ENCODE measurements around the gene USP33.
"Not testable (repeated sequence)": the region's sequence is repeated elsewhere in the genome, so short reads cannot be mapped to it uniquely, and the experiment has no call there.

The USP33 gene

DNA sequence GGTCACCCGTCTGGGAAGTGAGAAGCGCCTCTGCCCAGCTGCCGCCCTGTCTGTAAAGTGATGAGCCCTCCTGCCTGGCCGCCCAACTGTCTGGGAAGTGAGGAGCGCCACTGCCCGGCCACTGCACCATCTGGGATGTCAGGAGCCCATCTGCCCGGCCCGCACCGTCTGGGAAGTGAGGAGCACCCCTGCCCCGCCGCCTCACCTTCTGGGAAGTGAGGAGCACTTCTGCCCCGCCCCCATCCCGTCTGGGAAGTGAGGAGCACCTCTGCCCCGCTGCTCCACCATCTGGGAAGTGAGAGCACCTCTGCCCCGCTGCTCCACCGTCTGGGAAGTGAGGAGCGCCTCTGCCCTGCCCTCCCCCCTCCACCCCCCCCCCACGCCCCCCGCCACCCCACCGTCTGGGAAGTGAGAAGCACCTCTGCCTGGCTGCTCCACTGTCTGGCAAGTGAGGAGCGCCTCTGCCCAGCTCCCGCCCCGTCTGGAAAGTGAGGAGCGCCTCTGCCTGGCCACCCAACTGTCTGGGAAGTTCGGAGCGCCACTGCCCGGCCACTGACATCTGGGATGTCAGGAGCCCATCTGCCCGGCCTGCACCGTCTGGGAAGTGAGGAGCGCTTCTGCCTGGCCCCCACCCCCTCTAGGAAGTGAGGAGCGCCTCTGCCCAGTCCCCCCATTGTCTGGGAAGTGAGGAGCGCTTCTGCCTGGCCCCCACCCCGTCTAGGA, 72.7 kb downstream of the USP33 start:
- CTCF ChIA-PET: interaction anchor here (1.1 to 1.5 kb wide), 4 partner anchors 8 to 213 kb away, joined by 3 to 4 read pairs (median 3); no protein-coding TSS in a partner anchor
- DNase-seq (ENCODE audit: low read depth, low spot score): no peak
- H3K4me3 ChIP-seq (ENCODE audit: low read depth, low read length): no peak overlapping the region
- TF ChIP-seq, protein P1, sequence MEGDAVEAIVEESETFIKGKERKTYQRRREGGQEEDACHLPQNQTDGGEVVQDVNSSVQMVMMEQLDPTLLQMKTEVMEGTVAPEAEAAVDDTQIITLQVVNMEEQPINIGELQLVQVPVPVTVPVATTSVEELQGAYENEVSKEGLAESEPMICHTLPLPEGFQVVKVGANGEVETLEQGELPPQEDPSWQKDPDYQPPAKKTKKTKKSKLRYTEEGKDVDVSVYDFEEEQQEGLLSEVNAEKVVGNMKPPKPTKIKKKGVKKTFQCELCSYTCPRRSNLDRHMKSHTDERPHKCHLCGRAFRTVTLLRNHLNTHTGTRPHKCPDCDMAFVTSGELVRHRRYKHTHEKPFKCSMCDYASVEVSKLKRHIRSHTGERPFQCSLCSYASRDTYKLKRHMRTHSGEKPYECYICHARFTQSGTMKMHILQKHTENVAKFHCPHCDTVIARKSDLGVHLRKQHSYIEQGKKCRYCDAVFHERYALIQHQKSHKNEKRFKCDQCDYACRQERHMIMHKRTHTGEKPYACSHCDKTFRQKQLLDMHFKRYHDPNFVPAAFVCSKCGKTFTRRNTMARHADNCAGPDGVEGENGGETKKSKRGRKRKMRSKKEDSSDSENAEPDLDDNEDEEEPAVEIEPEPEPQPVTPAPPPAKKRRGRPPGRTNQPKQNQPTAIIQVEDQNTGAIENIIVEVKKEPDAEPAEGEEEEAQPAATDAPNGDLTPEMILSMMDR (IDR thresholded peaks at IDR 0.05; ENCODE audit: insufficient read depth, low read length, missing control alignments): no peak
- POLR2A ChIA-PET: interaction anchor here (0.7 kb wide), 1 partner anchor 18 kb away, joined by 3 read pairs; no protein-coding TSS in a partner anchor

GRCh38 chr1:77683160-77684148, 76.2 kb downstream of the USP33 start:
- DNase-seq (ENCODE audit: low read depth, low spot score): no peak
- TF ChIP-seq, protein P1 (IDR thresholded peaks at IDR 0.05; ENCODE audit: insufficient read depth, low read length, missing control alignments): peak; percentile 80
- ChIA-PET POLR2A (interaction anchor here (0.9 to 1.3 kb wide), 2 partner anchors 144 to 464 kb away, joined by 3 read pairs; partner anchors contain the start of gene PIGK), CTCF (interaction anchor here (0.6 to 2.5 kb wide), 30 partner anchors 9 to 538 kb away, joined by 3 to 20 read pairs (median 4); partner anchors contain the start of gene DNAJB4)
- H3K4me3 ChIP-seq (ENCODE audit: low read depth, low read length): peak overlapping the region; percentile 89

DNA sequence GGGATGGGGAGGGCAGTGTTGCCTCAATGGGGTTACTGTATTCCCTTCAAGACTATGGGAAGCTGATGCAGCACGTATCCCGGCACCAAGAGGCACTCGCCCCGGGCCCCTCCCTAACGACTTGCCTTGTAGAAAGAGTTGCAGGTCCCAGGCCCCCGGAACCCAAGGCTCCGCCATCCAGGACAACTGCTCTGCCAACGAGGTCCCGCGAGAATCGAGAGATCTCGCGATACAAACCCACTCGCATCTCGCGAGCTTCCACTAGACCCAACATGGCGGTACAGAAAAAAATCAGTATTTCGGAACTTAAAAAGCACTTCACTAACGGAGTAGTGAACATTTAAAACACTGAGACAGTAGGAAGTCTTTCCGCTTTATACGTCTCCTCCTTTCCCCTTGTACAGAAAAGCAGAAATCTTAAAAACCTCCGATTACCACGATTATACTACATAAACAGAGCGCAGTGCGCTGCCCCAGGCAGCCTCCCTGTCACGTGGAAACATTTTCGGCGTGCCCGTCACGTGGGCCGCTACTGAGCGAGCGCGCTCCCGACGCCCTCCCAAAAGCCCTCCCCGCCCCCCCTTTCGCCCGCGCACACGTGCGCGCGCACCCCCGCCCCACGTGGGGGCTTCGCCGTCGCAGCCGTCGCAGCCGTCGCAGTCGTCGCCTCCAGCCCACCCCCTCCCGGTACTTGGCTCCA, 77.0 kb downstream of the USP33 start, which contains the start of gene ZZZ3:
ZZZ3 (minus strand) TSS at position 199 of the 700 bp plus-strand sequence. CDS start 49,304 bp downstream, outside the sequence.
- TF ChIP-seq, protein P1 (IDR thresholded peaks at IDR 0.05; ENCODE audit: insufficient read depth, low read length, missing control alignments): no peak
- CTCF ChIA-PET: interaction anchor here (0.8 to 2.5 kb wide), 22 partner anchors 8 to 537 kb away, joined by 3 to 20 read pairs (median 4); partner anchors contain the start of gene DNAJB4
- H3K4me3 ChIP-seq (ENCODE audit: low read depth, low read length): peak within 1 kb of the TSS; percentile 89

GRCh38 chr1:77680173-77680572, 79.5 kb downstream of the USP33 start:
- DNase-seq (ENCODE audit: low read depth, low spot score): no peak
- TF ChIP-seq, protein P1 (IDR thresholded peaks at IDR 0.05; ENCODE audit: insufficient read depth, low read length, missing control alignments): no peak
- POLR2A ChIA-PET: no interaction called here
- CTCF ChIA-PET: interaction anchor here (0.7 to 1.4 kb wide), 2 partner anchors 94 to 147 kb away, joined by 3 read pairs; no protein-coding TSS in a partner anchor
- no peak overlapping the region for H3K4me3 ChIP-seq (ENCODE audit: low read depth, low read length)

More for the DNA sequence above, 77.0 kb downstream of the USP33 start, which contains the start of gene ZZZ3:
- POLR2A ChIA-PET: interaction anchor here (0.6 to 1.3 kb wide), 3 partner anchors 9 to 1110 kb away, joined by 3 read pairs; partner anchors contain the start of gene PIGK
- DNase-seq (ENCODE audit: low read depth, low spot score): peak; percentile 63

- TF ChIP-seq, protein P1 (IDR thresholded peaks at IDR 0.05; ENCODE audit: insufficient read depth, low read length, missing control alignments): no peak
- DNase-seq (ENCODE audit: low read depth, low spot score): no peak
- CTCF ChIA-PET: no interaction called here
- H3K4me3 ChIP-seq (ENCODE audit: low read depth, low read length): no peak overlapping the region
- POLR2A ChIA-PET: no interaction called here
Measured at GRCh38 chr1:77678660-77679610, 80.7 kb downstream of the USP33 start.

- CTCF ChIA-PET: interaction anchor here (1.8 kb wide), 1 partner anchor 8 kb away, joined by 10 read pairs; no protein-coding TSS in a partner anchor
- DNase-seq (ENCODE audit: low read depth, low spot score); POLR2A ChIA-PET; H3K4me3 ChIP-seq (ENCODE audit: low read depth, low read length): not testable (repeated sequence)
Measured at GRCh38 chr1:77674807-77675206, 84.8 kb downstream of the USP33 start.

Data from AG04449 (cell line).